Kidney (tissue), 14 donors: ENCODE measurements around the gene FLCN. TPM values are rescaled to one million over a fixed set of nuclear protein-coding genes. Genes with fewer than 3 reads are reported as not detected.
A peak's percentile ranks its signal among the peaks of the same experiment; 100 is the strongest.

ENCODE experiments used
- DNase-seq, 5 donors: peaks; one replicate each; pipeline ENCODE4 v3.0.0-alpha.2; 2013 to 2020
- FAIRE-seq: peaks from 2 replicates; lab custom pipeline; 2012; peaks lifted over from hg19 to GRCh38; lab: Jason Lieb, UNC
- H3K27ac ChIP-seq, 2 donors: one replicate each; pipeline ENCODE4 v1.7.0; 2013; ENCODE audit warnings: low read depth in 2 of 2, low read length in 2 of 2, inconsistent platforms in 1 of 2
- H3K27me3 ChIP-seq: one replicate; pipeline ENCODE4 v1.7.1; 2013; ENCODE audit warnings: low read length, inconsistent platforms; ENCODE audit not compliant: control insufficient read depth, insufficient read depth
- H3K36me3 ChIP-seq, 3 donors: one replicate each; pipeline versions ENCODE4 v1.7.0 to v1.7.1; 2013; ENCODE audit warnings: low read length in 3 of 3, control low read depth in 1 of 3, inconsistent platforms in 1 of 3; ENCODE audit not compliant: insufficient read depth in 3 of 3, control insufficient read depth in 2 of 3
- H3K4me1 ChIP-seq, 3 donors: one replicate each; pipeline versions ENCODE4 v1.7.0 to v1.7.1; 2013; ENCODE audit warnings: low read length in 3 of 3, inconsistent platforms in 1 of 3, low read depth in 1 of 3; ENCODE audit not compliant: control insufficient read depth in 2 of 3, insufficient read depth in 2 of 3
- H3K4me3 ChIP-seq, 3 donors: one replicate each; pipeline versions ENCODE4 v1.7.0 to v1.8.1; 2013; ENCODE audit warnings: low read length in 3 of 3, control low read depth in 1 of 3, inconsistent platforms in 1 of 3
- H3K9ac ChIP-seq, 3 donors: one replicate each; pipeline versions ENCODE4 v1.7.0 to v1.7.1; 2013; ENCODE audit warnings: low read length in 3 of 3, control low read depth in 1 of 3, inconsistent platforms in 1 of 3
- H3K9me3 ChIP-seq, 3 donors: one replicate each; pipeline versions ENCODE4 v1.7.0 to v1.7.1; 2013; ENCODE audit warnings: low read length in 3 of 3, control low read depth in 1 of 3, inconsistent platforms in 1 of 3; ENCODE audit not compliant: control insufficient read depth in 2 of 3, insufficient read depth in 1 of 3
- intact Hi-C: fragments of 100-400 bp; cut with DNase I; formaldehyde crosslinking; loops from one replicate; pipeline ENCODE4 v1.11.1; 2022
- polyA plus RNA-seq: library from polyadenylated mRNA; stranded (reverse); fragments of 350-450 nt; fragmentation: Illumina TruSeq; extraction: RNeasy Lipid Tissue Mini Kit (QIAGEN cat#74804); gene quantifications from one replicate; pipeline ENCODE4 v1.2.3, GENCODE V29; 2014; ENCODE audit warnings: low read depth, low replicate concordance; ENCODE audit not compliant: insufficient read depth
- total RNA-seq: library from RNA; stranded (reverse); fragmentation: NEBNext Ultra II Directional; extraction: Animal tissue kit (Norgen Biotek cat#: 25700); gene quantifications from one replicate; pipeline ENCODE4 v1.2.1, GENCODE V29; 2021
- TF ChIP-seq, protein P1 (sequence below): IDR thresholded peaks from 3 replicates; pipeline ENCODE4 v1.5.1; 2012; ENCODE audit warnings: mild to moderate bottlenecking, moderate library complexity, borderline replicate concordance; ENCODE audit not compliant: insufficient read depth; ENCODE audit errors: extremely low read depth
- donor health status: control.
- donor health status: control.
- donor health status: control.
- donor health status: control.
- donor health status: control.
- donor health status: DM: yes; HTN: yes; CAD: no.
- donor health status: Normal renal cell carcinoma (clear cell type).

The FLCN gene
- total and polyA plus RNA-seq, 2 donors from 2014 or later, result 14.2 to 44.4 TPM

DNA sequence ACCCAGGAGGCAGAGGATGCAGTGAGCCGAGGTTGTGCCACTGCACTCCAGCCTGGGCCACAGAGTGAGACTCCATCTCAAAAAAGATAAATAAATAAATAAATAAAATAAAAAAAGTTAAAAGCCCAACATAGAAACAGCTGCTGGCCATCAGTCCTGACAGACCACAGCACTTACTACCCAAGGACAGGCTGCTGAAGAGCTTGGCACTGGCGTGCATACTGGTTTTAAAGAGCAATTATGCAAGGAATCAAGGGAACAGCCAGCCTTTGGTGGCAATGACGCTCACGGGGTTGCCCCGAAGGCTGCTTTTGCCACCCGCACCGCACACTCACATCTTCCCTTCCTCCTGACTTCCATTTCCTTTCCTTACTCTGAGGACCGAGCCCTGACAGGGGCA, 35.1 kb downstream of the FLCN start:
- Histone ChIP-seq H3K36me3 (peaks cover 0 to 6% (median 2%) of the 10 kb centered on the region in 3 donors), H3K9ac (no peak overlapping the region), H3K4me3 (no peak overlapping the region), H3K27me3 (no peaks in the 10 kb centered on the region), H3K27ac (no peak overlapping the region), H3K9me3 (no peaks in the 10 kb centered on the region), H3K4me1 (peaks cover 0 to 26% (median 14%) of the 10 kb centered on the region in 3 donors)
- intact Hi-C loops, result no loop called here
- FAIRE-seq (no peak), DNase-seq (peak in 1 of 5 donors; percentile 58)
- TF ChIP-seq, protein P1, sequence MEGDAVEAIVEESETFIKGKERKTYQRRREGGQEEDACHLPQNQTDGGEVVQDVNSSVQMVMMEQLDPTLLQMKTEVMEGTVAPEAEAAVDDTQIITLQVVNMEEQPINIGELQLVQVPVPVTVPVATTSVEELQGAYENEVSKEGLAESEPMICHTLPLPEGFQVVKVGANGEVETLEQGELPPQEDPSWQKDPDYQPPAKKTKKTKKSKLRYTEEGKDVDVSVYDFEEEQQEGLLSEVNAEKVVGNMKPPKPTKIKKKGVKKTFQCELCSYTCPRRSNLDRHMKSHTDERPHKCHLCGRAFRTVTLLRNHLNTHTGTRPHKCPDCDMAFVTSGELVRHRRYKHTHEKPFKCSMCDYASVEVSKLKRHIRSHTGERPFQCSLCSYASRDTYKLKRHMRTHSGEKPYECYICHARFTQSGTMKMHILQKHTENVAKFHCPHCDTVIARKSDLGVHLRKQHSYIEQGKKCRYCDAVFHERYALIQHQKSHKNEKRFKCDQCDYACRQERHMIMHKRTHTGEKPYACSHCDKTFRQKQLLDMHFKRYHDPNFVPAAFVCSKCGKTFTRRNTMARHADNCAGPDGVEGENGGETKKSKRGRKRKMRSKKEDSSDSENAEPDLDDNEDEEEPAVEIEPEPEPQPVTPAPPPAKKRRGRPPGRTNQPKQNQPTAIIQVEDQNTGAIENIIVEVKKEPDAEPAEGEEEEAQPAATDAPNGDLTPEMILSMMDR, result no peak

DNA sequence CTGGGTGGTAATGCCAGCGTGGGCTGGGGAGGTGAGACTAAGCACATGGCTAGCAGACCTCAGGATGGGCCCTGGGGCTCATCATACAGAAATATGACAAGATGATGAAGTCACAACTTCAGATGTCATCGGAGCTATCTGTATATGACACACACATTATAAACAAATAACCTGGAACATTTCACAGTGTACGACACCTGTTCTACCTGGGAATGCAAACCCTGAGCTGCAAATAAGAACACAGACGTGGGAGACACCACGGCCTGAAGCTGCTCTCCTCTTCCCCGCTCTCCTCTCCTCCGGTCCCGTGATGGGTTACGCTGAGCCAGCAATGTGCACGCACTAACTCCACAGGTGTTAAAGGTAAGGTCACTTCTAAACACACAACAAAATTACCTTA, 35.7 kb downstream of the FLCN start:
- H3K9ac ChIP-seq, result no peak overlapping the region
- H3K4me1 ChIP-seq, result peaks cover 0 to 24% (median 14%) of the 10 kb centered on the region in 3 donors
- H3K4me3 ChIP-seq, result no peak overlapping the region
- intact Hi-C loops, result no loop called here
- FAIRE-seq (no peak), DNase-seq (no peak)
- H3K27ac ChIP-seq, result no peak overlapping the region
- TF ChIP-seq, protein P1, result no peak
- no peaks in the 10 kb centered on the region for H3K27me3 ChIP-seq
- H3K36me3 ChIP-seq, result peaks cover 0 to 6% (median 2%) of the 10 kb centered on the region in 3 donors
- H3K9me3 ChIP-seq, result no peaks in the 10 kb centered on the region

DNA sequence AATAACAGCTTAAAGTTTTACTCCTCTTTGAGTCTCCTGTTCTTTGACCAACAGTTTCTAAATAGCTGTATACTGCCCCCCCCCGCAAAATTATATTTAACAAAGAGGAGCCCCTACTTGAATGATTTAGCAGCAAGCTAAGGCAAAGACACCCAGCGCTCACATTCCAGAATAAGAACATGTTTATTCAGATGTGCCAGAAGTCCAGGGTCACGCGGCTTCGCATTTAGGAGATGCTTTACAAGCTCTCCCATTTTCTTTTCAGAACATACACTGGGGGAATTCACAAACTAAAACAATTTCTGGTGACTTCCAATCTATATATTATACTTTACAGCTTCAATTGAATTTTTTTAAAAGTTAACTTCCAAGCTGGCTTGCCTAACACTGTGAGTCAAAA, 36.1 kb downstream of the FLCN start:
- Histone ChIP-seq H3K9ac (no peak overlapping the region), H3K36me3 (peaks cover 0 to 6% (median 2%) of the 10 kb centered on the region in 3 donors), H3K4me1 (peaks cover 0 to 21% (median 14%) of the 10 kb centered on the region in 3 donors), H3K4me3 (no peak overlapping the region), H3K27me3 (no peaks in the 10 kb centered on the region), H3K27ac (no peak overlapping the region), H3K9me3 (no peaks in the 10 kb centered on the region)
- FAIRE-seq, result no peak
- TF ChIP-seq, protein P1, result no peak
- intact Hi-C loops, result no loop called here
- DNase-seq, result peak in 3 of 5 donors; percentile 26 to 72 (median 31)

DNA sequence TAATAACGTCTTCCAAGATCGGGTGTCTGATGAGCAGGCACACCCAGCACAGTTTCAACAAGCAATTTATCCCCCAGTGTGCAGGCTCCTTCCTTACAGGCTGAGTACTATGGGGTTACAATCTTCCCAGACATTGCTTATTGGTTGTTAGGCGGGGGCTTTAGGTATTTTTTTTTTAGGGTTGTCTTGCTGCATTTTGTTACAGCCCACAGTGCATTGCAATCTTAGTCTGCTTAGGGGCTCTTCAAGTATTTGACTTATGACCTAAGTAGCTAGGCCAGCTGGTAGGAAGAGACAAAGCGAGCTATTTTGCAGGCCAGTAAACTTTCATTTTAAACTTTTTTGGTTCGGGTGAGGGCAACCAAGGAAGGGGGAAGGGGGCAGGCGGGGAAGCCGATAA, 36.7 kb downstream of the FLCN start:
- H3K27ac ChIP-seq, result no peak overlapping the region
- intact Hi-C loops, result no loop called here
- H3K4me1 ChIP-seq, result peaks cover 0 to 16% (median 14%) of the 10 kb centered on the region in 3 donors

More for the DNA sequence above, 36.7 kb downstream of the FLCN start:
- H3K9me3 ChIP-seq, result no peaks in the 10 kb centered on the region
- H3K36me3 ChIP-seq, result peaks cover 0 to 6% (median 2%) of the 10 kb centered on the region in 3 donors
- DNase-seq, result peak in 2 of 5 donors; percentile 25 to 47
- TF ChIP-seq, protein P1, result no peak
- no peak overlapping the region for H3K9ac ChIP-seq
- no peak for FAIRE-seq
- no peak overlapping the region for H3K4me3 ChIP-seq
- H3K27me3 ChIP-seq, result no peaks in the 10 kb centered on the region
